Suprapubic skin (tissue), 4 donors: Measurements from ENCODE around the gene TAGLN3. TPM values are rescaled to one million over a fixed set of nuclear protein-coding genes. Genes with fewer than 3 reads are reported as not detected.

Experiments
- DNase-seq, 2 donors: peaks; one replicate each; pipeline ENCODE4 v3.0.0-alpha.2; 2019; ENCODE audit warnings: low spot score in 2 of 2
- H3K27ac ChIP-seq: fragments of 200-600 bp; sonication (generic); one replicate; pipeline ENCODE4 v1.5.1; 2019
- H3K27me3 ChIP-seq: fragments of 200-600 bp; sonication (generic); one replicate; pipeline ENCODE4 v1.5.1; 2019
- H3K36me3 ChIP-seq: fragments of 200-600 bp; sonication (generic); one replicate; pipeline ENCODE4 v1.5.1; 2019
- H3K4me1 ChIP-seq: fragments of 200-600 bp; sonication (generic); one replicate; pipeline ENCODE4 v1.5.1; 2019
- H3K4me3 ChIP-seq: fragments of 200-600 bp; sonication (generic); one replicate; pipeline ENCODE4 v1.5.1; 2019; ENCODE audit warnings: mild to moderate bottlenecking
- H3K9me3 ChIP-seq: fragments of 200-600 bp; sonication (generic); one replicate; pipeline ENCODE4 v1.5.1; 2019
- EP300 ChIP-seq: sonication (generic); formaldehyde crosslinking; IDR thresholded peaks from one replicate; pipeline ENCODE4 v1.6.1; 2017; ENCODE audit warnings: antibody characterized with exemption
- POLR2A ChIP-seq, 2 donors: fragments of 450-650 bp; IDR thresholded peaks; one replicate each; pipeline ENCODE4 v1.6.1; 2017; ENCODE audit warnings: antibody characterized with exemption in 2 of 2, mild to moderate bottlenecking in 2 of 2, moderate library complexity in 2 of 2
- POLR2AphosphoS5 ChIP-seq, 3 donors: sonication (generic); formaldehyde crosslinking; IDR thresholded peaks; one replicate each; pipeline ENCODE4 v1.6.1; 2017; ENCODE audit warnings: antibody characterized with exemption in 3 of 3
- WGBS: methylation state at CpG from one replicate; pipeline ENCODE4 v1.1.5; 2018; 5-methylcytosine and 5-hydroxymethylcytosine counted together
- total RNA-seq, 4 donors: library from RNA; depleted of rRNA; stranded (reverse); fragments of >200 nt; gene quantifications; one replicate each; pipeline ENCODE4 v1.1.0, GENCODE V29; 2016
- TF ChIP-seq, protein P1 (sequence below), 2 donors: fragments of 200-600 bp in 1 of 2; fragments of 450-650 bp in 1 of 2; sonication (generic) in 1 of 2; IDR thresholded peaks; one replicate each; pipeline ENCODE4 v1.5.1; 2016 to 2019; ENCODE audit warnings: antibody characterized with exemption in 2 of 2, mild to moderate bottlenecking in 1 of 2, moderate library complexity in 1 of 2

The TAGLN3 gene
- total RNA-seq, 4 donors from 2014 or later, result 0.60 to 0.98 TPM; not detected in 2

DNA sequence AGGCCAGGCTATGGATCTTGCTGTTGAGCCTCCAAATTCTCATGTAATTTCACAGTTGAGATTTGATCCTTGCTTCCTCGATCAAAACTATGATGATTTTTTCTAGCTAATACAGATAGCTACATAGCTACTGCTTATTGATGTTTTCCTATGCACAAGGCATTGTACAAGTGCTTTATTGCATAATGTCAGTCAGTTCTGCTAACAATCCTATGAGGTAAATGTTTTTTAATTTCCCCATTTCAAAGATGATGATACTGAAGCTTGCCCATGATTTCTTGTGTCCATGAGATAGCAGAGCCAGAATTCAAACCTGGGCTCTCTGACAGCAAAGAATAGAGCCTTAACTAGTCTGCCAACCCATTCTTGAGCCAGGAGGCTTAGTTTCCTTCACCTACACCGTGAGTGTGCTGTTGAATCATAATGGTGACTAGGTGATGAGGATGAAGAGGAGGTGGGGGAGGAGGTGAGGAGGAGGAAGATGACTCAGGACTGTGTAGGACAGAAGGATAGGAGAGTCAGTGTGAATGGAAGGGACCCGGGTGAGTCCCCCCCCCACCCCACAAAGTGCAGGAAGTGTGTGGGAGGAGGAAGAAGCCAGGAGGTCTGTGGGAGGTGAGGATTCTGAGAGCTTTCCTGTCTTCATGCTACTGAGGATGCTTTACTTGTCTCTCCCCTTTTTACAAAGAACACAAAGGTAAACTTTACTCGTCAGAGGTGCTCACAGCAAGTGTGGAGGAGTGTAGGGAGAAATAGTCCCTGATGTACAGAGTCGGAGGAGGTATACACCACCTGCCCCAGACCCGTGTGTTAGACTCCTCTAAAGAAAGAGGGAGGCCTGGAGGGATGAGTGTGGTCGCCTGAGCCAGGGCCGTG lies 3.6 kb downstream of the TAGLN3 start:
- H3K4me1 ChIP-seq, result peaks cover 11% of the 10 kb centered on the region
- WGBS, result 84% methylated on average over 8 of the region's 8 CpGs
- no peak overlapping the region for H3K27ac ChIP-seq

DNA sequence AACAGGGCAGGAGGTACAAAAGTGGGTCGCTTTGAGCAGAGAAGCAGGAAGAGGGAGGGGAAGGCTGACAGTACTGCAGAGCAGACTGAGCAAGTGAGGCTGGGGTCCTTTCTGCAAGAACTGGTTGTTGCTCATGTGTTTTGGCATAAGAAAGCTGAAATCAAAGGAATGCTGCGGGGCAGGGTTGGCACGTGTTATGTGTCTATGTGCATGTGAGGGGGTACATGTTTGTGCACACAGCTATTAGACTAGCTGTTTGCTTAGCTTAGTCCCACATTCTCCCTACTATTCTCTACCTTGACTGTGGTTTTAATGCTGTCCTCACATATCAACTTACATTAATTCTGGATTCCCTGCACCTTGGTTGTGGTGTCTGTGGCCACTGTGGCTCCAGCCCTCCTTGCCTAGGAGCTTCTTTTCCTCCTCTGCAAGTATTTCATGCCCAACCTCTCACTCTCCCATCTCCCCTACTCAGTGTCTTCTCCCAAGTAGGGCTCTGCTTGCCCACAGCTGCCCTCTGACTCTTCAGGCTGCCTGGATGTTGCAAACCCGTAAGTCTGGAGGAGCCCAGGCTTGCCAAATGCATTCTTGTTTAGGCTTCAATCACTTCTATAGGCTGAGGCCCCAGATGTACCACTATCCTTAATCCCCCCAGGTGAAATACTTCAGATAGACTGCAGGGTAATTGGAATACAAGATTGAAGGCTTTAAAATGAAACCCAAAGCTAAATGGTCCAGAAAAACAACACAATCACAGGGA lies 4.8 kb downstream of the TAGLN3 start:
- DNase-seq, result no peak
- H3K9me3 ChIP-seq, result no peaks in the 10 kb centered on the region
- no peak overlapping the region for H3K27ac ChIP-seq
- H3K4me3 ChIP-seq, result no peak overlapping the region
- TF ChIP-seq POLR2AphosphoS5 (IDR thresholded peaks at IDR 0.05), result no peak
- no peak for TF ChIP-seq EP300
- no peak for TF ChIP-seq POLR2A (IDR thresholded peaks at IDR 0.05)
- TF ChIP-seq, protein P1, sequence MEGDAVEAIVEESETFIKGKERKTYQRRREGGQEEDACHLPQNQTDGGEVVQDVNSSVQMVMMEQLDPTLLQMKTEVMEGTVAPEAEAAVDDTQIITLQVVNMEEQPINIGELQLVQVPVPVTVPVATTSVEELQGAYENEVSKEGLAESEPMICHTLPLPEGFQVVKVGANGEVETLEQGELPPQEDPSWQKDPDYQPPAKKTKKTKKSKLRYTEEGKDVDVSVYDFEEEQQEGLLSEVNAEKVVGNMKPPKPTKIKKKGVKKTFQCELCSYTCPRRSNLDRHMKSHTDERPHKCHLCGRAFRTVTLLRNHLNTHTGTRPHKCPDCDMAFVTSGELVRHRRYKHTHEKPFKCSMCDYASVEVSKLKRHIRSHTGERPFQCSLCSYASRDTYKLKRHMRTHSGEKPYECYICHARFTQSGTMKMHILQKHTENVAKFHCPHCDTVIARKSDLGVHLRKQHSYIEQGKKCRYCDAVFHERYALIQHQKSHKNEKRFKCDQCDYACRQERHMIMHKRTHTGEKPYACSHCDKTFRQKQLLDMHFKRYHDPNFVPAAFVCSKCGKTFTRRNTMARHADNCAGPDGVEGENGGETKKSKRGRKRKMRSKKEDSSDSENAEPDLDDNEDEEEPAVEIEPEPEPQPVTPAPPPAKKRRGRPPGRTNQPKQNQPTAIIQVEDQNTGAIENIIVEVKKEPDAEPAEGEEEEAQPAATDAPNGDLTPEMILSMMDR (IDR thresholded peaks at IDR 0.05), result no peak
- H3K36me3 ChIP-seq, result no peaks in the 10 kb centered on the region
- WGBS, result 68% methylated on average over 4 of the region's 4 CpGs
- peaks cover 10% of the 10 kb centered on the region for H3K4me1 ChIP-seq
- H3K27me3 ChIP-seq, result no peaks in the 10 kb centered on the region

More for the DNA sequence above, 3.6 kb downstream of the TAGLN3 start:
- H3K9me3 ChIP-seq, result no peaks in the 10 kb centered on the region
- no peaks in the 10 kb centered on the region for H3K36me3 ChIP-seq
- no peak for TF ChIP-seq POLR2AphosphoS5 (IDR thresholded peaks at IDR 0.05)
- TF ChIP-seq EP300, result no peak
- TF ChIP-seq, protein P1 (IDR thresholded peaks at IDR 0.05), result no peak
- TF ChIP-seq POLR2A (IDR thresholded peaks at IDR 0.05), result no peak
- H3K4me3 ChIP-seq, result no peak overlapping the region
- DNase-seq, result no peak
- H3K27me3 ChIP-seq, result peaks cover 3% of the 10 kb centered on the region

DNA sequence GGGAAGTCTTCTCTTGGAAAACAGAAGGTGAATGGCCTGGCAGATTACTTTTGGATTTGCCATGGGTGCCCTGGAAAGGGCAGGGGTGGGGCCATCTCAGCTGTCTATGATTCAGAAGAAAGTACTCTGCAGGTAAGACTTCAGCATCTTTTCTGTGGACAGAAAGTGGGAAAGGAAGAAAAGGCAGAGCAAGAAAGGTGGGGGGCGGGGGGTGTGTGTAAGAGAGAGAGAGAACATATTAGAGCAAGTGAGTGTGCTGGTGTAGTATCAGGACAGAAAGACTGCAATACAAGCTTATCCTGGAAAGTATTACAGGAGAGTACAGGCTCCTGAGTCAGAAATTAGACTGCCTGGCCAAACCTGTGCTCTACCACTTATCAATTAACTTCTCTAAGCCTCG lies 5.5 kb downstream of the TAGLN3 start:
- Histone ChIP-seq H3K4me1 (peaks cover 3% of the 10 kb centered on the region), H3K36me3 (no peaks in the 10 kb centered on the region), H3K9me3 (no peaks in the 10 kb centered on the region), H3K27me3 (no peaks in the 10 kb centered on the region), H3K4me3 (no peak overlapping the region), H3K27ac (no peak overlapping the region)
- DNase-seq, result no peak
- 86% methylated on average over 2 of the region's 2 CpGs for WGBS
- TF ChIP-seq EP300, result no peak
- no peak for TF ChIP-seq POLR2A (IDR thresholded peaks at IDR 0.05)
- TF ChIP-seq POLR2AphosphoS5 (IDR thresholded peaks at IDR 0.05), result no peak
- TF ChIP-seq, protein P1 (IDR thresholded peaks at IDR 0.05), result no peak

DNA sequence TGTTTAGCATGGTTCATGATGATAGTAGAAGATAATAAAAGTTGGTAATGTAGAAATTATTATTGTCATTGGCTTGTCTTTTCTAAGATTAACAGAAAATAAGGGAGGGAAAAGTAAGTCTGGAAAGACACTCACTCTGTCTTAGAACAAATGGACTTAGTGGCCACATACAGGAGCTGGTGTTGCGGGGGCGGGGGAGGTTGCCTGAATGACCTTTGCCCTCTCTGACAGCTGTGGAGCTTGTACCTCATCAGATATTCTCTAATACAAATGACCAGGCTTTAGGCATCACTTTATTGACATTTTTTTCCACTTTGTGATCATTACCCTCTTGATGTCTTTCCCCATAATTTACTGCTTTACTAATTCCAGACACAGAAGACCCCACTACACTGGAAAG lies 5.9 kb downstream of the TAGLN3 start:
- TF ChIP-seq EP300 (no peak), POLR2A (IDR thresholded peaks at IDR 0.05) (no peak), POLR2AphosphoS5 (IDR thresholded peaks at IDR 0.05) (no peak)
- TF ChIP-seq, protein P1 (IDR thresholded peaks at IDR 0.05), result no peak
- WGBS, result 88% methylated on average over 2 of the region's 2 CpGs
- no peaks in the 10 kb centered on the region for H3K36me3 ChIP-seq
- H3K9me3 ChIP-seq, result no peaks in the 10 kb centered on the region
- no peaks in the 10 kb centered on the region for H3K4me1 ChIP-seq
- H3K4me3 ChIP-seq, result no peak overlapping the region
- H3K27me3 ChIP-seq, result no peaks in the 10 kb centered on the region
- DNase-seq, result no peak
- no peak overlapping the region for H3K27ac ChIP-seq

DNA sequence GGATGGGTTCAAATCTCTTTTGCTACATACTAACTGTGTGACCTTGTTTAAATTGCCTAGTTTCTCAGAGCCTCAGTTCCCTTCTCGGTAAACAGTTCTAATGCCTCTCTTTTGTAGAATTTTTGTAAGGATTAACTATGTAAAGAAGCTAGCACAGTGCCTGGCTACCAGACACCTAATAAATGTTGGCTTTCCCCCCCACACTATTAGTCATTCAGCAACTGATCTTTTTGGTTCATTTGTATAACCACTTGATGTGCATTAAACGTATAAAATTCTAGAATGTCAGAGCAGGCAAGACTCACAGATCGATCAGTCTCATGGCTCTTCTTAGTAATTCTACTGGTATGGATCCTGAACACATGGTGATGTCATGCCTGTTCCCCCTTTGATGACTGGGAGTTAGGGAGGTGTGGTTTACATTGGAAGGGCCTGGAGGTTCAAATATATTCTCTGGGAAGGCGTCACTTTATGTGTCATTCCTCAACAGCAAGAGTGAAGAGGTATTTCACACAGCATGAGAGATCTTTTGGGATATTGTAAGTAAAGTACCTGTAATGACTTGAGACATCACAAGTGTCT lies 6.5 kb downstream of the TAGLN3 start:
- no peak for DNase-seq
- Histone ChIP-seq H3K4me3 (no peak overlapping the region), H3K27me3 (no peaks in the 10 kb centered on the region), H3K27ac (no peak overlapping the region), H3K9me3 (no peaks in the 10 kb centered on the region), H3K4me1 (no peaks in the 10 kb centered on the region), H3K36me3 (no peaks in the 10 kb centered on the region)
- TF ChIP-seq POLR2A (IDR thresholded peaks at IDR 0.05) (no peak), EP300 (no peak), POLR2AphosphoS5 (IDR thresholded peaks at IDR 0.05) (no peak)
- TF ChIP-seq, protein P1 (IDR thresholded peaks at IDR 0.05), result no peak
- WGBS, result 97% methylated on average over 4 of the region's 4 CpGs
